Ectodermal cell (in vitro differentiated cells): Measurements from ENCODE around the gene SNX24.

Experiments used
- H3K27ac ChIP-seq: 2 replicates; pipeline ENCODE4 v1.7.0; 2013; ENCODE audit warnings: mild to moderate bottlenecking, low read depth, low read length; ENCODE audit not compliant: insufficient read depth, poor library complexity, severe bottlenecking
- H3K27me3 ChIP-seq: 2 replicates; pipeline ENCODE4 v1.7.0; 2013; ENCODE audit warnings: mild to moderate bottlenecking, low read length; ENCODE audit not compliant: insufficient read depth, control insufficient read depth, poor library complexity, severe bottlenecking
- H3K36me3 ChIP-seq: one replicate; pipeline ENCODE4 v1.7.0; 2013; ENCODE audit warnings: low read length; ENCODE audit not compliant: control insufficient read depth, insufficient read depth
- H3K4me1 ChIP-seq: one replicate; pipeline ENCODE4 v1.7.0; 2013; ENCODE audit warnings: low read length; ENCODE audit not compliant: control insufficient read depth, insufficient read depth
- H3K4me3 ChIP-seq: 2 replicates; pipeline ENCODE4 v1.7.0; 2013; ENCODE audit warnings: low read depth, low read length, control low read depth; ENCODE audit not compliant: insufficient read depth
- H3K9me3 ChIP-seq: 2 replicates; pipeline ENCODE4 v1.7.0; 2013; ENCODE audit warnings: mild to moderate bottlenecking, low read length, moderate library complexity; ENCODE audit not compliant: control insufficient read depth
- WGBS, 2 experiments: methylation state at CpG; one replicate each; pipeline ENCODE4 v1.1.7; 2013; ENCODE audit warnings: missing lambda C conversion rate in 2 of 2; 5-methylcytosine and 5-hydroxymethylcytosine counted together

SNX24 gene

DNA sequence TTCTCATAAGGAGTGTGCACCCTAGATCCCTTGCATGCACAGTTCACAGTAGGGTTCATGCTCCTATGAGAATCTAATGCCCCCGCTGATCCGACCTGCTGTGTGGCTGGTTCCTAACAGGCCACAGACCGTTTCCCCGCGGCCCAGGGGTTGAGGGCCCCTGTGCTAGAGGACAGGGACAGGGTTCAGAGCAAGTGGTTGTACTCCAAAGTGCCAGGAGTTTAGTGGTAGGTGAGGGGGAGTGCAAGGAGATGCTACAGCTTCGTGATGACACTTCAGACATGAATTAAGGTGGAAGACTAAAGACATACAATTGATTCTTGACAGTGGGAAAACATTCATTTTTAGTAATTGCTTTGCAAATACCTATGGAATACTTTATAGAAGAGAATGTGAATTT is 40.5 kb downstream of the SNX24 start:
- H3K4me3 ChIP-seq = no peak overlapping the region
- no peaks in the 10 kb centered on the region for H3K27me3 ChIP-seq
- H3K27ac ChIP-seq = no peak overlapping the region
- no peaks in the 10 kb centered on the region for H3K36me3 ChIP-seq
- H3K4me1 ChIP-seq = peaks cover 9% of the 10 kb centered on the region
- WGBS, 2 experiments = 92% methylated on average over 6 of the region's 6 CpGs
- no peaks in the 10 kb centered on the region for H3K9me3 ChIP-seq

DNA sequence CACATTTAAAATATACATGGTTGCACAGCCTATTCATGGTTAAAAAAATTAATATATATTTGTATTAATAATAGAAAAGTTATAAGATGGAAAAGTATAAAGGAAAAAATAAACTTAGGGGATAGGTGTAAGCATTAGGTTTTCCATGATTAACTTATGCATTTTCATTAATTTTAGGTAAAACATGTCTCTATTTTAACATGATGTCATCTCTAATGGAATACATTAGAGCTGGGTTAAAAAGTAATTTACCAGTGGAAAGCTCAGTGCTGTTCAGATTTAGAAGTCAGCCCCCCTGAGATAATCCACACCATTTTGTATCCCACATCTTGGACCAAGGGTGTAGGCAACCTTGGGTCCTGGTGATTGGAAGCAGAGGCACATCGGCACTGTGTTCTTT is 49.7 kb downstream of the SNX24 start:
- WGBS, 2 experiments = 91 to 100% methylated on average over 1 of the region's 1 CpG
- Histone ChIP-seq H3K36me3 (no peaks in the 10 kb centered on the region), H3K27me3 (no peaks in the 10 kb centered on the region), H3K4me1 (no peaks in the 10 kb centered on the region), H3K9me3 (no peaks in the 10 kb centered on the region), H3K4me3 (no peak overlapping the region), H3K27ac (no peak overlapping the region)

DNA sequence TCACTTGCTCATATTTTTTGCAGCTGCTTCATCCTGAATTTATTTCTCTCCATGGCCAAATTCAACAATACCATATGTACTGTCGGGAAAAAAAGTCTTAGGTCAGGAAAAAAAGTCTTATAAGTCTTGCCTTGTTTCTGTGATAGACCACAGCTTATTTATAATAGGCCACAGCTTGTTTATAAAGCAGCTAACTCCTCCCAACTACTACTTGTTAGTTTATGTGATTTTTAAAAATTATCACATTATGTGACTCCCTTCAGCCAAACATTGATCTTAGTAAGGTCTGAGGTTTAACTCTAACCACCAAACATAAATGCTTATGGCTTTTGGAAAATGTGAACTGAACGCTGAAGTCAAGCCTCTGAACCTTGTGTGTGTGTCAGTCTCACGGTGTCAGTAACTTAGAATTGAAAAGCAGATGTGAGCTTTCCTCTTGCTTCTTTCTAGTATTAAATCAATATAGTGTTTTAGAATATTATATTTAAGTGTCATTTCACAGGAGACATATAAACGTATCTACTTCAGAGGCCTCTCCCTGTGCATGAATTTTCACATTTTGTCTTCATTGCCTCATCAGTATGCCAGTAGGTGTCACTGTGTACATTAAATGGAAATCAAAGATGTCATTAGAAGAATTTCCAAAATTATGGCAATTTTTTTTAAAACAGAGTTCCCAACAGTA is 51.3 kb downstream of the SNX24 start:
- no peaks in the 10 kb centered on the region for H3K27me3 ChIP-seq
- H3K36me3 ChIP-seq = no peaks in the 10 kb centered on the region
- WGBS, 2 experiments = 84 to 94% methylated on average over 2 to 4 of the region's 4 CpGs
- no peaks in the 10 kb centered on the region for H3K4me1 ChIP-seq
- no peak overlapping the region for H3K27ac ChIP-seq
- H3K9me3 ChIP-seq = no peaks in the 10 kb centered on the region
- H3K4me3 ChIP-seq = no peak overlapping the region

DNA sequence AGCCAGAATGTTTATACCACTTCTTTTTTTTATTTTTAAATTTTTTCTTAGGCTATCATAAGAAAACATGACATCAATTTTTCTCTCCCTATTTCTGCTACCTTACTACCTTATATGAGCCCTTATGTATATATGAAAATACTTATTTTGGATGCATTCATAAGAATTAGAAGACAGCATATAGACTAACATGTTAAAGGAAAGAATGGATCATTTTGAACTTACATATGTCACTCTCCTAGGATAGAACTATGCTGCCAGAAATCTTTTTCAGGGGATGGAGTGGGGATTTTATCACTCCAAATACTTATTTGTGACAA is 51.8 kb downstream of the SNX24 start:
- no peak overlapping the region for H3K27ac ChIP-seq
- no peak overlapping the region for H3K4me3 ChIP-seq
- no peaks in the 10 kb centered on the region for H3K36me3 ChIP-seq
- no peaks in the 10 kb centered on the region for H3K9me3 ChIP-seq
- no peaks in the 10 kb centered on the region for H3K27me3 ChIP-seq
- H3K4me1 ChIP-seq = no peaks in the 10 kb centered on the region

DNA sequence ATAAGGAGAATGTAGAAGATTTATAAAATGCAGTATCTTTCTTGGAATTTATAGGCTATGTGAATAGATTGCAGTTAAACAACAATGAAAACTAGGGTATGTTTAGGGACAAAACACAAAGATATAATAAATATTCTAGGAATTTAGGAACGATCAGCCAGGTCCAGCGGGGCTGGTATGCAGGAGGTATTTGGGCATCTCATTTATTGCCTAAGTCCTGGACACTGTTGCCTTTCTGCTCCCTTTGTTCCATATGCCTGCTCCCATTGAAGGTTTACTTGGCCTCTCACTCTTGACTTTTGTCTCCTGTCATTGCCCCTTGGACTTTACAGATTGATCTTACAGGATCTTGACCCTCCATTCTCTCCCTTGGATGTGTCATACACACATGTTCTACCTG is 55.9 kb downstream of the SNX24 start:
- WGBS, 2 experiments = 87 to 97% methylated on average over 2 of the region's 2 CpGs
- H3K27me3 ChIP-seq = no peaks in the 10 kb centered on the region

DNA sequence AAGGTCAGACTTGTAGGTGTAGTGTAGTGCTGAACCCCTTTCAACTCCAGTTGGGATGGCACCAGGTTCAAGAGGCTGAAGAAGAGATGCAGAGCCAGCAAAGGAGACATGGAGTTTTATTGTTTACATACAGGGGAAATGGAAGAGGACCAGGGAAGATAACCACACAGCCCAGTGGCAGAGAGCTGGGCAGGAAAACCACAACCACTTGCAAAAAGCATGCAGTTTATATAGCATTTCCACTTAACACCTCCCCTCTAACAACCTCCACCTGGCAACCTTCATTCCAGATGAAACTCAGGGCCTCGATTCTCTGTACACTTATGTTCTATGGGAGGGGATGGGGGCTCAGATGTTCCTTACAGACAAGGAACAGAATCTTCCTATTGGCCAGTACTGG is 56.9 kb downstream of the SNX24 start:
- 88 to 92% methylated on average over 1 of the region's 1 CpG for WGBS, 2 experiments
- no peak overlapping the region for H3K4me3 ChIP-seq
- no peaks in the 10 kb centered on the region for H3K27me3 ChIP-seq
- no peaks in the 10 kb centered on the region for H3K9me3 ChIP-seq
- no peak overlapping the region for H3K27ac ChIP-seq
- H3K36me3 ChIP-seq = no peaks in the 10 kb centered on the region
- no peaks in the 10 kb centered on the region for H3K4me1 ChIP-seq

More for the DNA sequence above, 55.9 kb downstream of the SNX24 start:
- Histone ChIP-seq H3K4me3 (no peak overlapping the region), H3K9me3 (no peaks in the 10 kb centered on the region), H3K36me3 (no peaks in the 10 kb centered on the region), H3K27ac (no peak overlapping the region), H3K4me1 (no peaks in the 10 kb centered on the region)

DNA sequence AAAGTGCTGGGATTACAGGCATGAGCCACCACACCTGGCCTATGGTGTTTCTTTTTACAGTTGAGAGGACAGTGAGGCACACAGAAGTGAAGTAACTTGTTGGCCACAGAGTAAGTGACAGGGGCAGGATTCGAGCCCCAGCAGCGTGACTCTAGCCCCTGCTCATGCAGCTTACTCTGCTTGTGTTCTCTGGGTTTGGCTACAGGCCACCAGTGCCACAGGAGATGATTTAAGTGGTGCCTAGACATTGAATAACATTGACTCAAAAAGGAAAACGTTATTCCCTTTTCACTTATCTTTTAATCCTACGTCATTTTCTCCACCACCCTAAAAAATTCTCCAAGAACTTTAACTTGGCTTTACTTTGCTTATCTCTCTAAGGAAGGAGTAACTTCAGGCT is 61.4 kb downstream of the SNX24 start:
- Histone ChIP-seq H3K27me3 (no peaks in the 10 kb centered on the region), H3K36me3 (no peaks in the 10 kb centered on the region), H3K4me3 (no peak overlapping the region), H3K9me3 (no peaks in the 10 kb centered on the region), H3K4me1 (no peaks in the 10 kb centered on the region), H3K27ac (no peak overlapping the region)
- 85 to 94% methylated on average over 4 of the region's 4 CpGs for WGBS, 2 experiments

DNA sequence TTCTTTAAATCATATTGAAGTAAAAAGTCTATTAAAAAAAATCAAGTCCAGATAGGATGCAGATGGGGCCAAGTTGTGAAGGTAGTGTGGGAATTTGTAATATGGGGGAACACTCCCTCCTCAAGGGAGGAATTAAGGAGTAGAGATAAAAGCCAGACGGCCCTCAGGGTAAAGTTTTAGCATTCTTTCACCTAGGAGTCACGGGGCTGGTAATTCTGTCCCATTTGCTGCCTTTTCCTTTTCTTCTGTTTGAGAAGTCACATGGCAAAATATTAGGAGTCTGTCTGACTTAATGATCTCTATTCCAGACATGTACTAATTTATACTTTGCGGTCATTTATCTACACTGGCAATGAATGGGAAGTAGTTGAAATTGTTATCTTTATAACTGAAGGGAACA is 61.9 kb downstream of the SNX24 start:
- Histone ChIP-seq H3K9me3 (no peaks in the 10 kb centered on the region), H3K27me3 (no peaks in the 10 kb centered on the region), H3K27ac (no peak overlapping the region), H3K36me3 (no peaks in the 10 kb centered on the region), H3K4me3 (no peak overlapping the region), H3K4me1 (no peaks in the 10 kb centered on the region)
- WGBS, 2 experiments = 51 to 63% methylated on average over 2 to 3 of the region's 3 CpGs

DNA sequence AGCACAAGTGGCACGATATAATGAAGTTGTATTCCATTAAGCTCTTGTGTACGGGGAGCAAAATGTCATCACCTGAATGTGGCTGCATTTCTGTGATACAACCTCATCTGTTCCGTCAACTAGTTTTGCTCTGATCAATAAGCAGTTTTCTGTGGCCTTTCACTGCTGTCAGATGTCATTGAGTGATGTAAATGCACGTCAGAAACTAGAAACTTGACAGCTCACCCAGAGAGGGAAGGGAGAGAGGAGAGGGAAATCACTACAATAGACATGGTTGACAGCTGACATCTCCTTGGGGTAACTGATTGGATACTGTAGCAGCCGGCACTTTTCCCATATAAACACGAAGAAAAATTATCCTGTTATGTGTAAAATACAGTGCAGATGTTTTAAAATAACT is 62.7 kb downstream of the SNX24 start:
- H3K9me3 ChIP-seq = no peaks in the 10 kb centered on the region
- H3K27ac ChIP-seq = no peak overlapping the region
- 87 to 88% methylated on average over 5 to 6 of the region's 6 CpGs for WGBS, 2 experiments
- H3K27me3 ChIP-seq = no peaks in the 10 kb centered on the region
- H3K36me3 ChIP-seq = no peaks in the 10 kb centered on the region
- H3K4me3 ChIP-seq = no peak overlapping the region
- H3K4me1 ChIP-seq = no peaks in the 10 kb centered on the region

DNA sequence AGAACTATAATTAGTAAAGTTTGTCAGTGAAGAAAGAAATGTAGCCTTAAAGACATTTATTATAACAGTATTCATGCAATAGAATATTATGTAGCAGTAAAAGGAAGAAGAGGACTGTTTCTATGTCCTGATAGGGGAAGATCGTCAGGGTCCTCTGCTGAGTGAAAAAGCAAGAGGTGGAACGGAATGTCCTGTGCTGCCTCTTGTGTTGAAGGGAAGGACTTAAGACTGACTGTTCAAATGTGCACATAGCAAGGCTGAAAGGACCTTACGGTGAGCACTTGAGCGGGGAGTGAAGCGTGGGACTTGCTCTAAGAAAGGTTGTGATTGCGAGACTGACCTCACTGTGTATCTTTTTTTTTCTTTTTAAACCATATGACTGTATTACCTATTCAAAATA is 63.2 kb downstream of the SNX24 start:
- H3K4me3 ChIP-seq = no peak overlapping the region
- no peaks in the 10 kb centered on the region for H3K27me3 ChIP-seq
- no peak overlapping the region for H3K27ac ChIP-seq
- H3K36me3 ChIP-seq = no peaks in the 10 kb centered on the region
- H3K4me1 ChIP-seq = no peaks in the 10 kb centered on the region
- 88 to 89% methylated on average over 6 of the region's 6 CpGs for WGBS, 2 experiments
- H3K9me3 ChIP-seq = no peaks in the 10 kb centered on the region
